NCI-H82 treated with DMSO at 0.1 percent for 48 hours (cell line): ENCODE measurements around the gene PLPP4.

Experiments used
- DNase-seq: peaks from one replicate; lab custom pipeline; 2025; ENCODE audit not compliant: unreplicated experiment; lab: John Stamatoyannopoulos, UW

PLPP4 gene

GRCh38 chr10:120456143-120456625 is 843 bp upstream of the PLPP4 start:
- no peak for DNase-seq

- no peak for DNase-seq
These were observed 575 bp downstream of the PLPP4 start for GRCh38 chr10:120457431-120458172.

GRCh38 chr10:120458432-120458831 is 1.4 kb downstream of the PLPP4 start:
- DNase-seq = no peak

- no peak for DNase-seq
These were observed 2.2 kb downstream of the PLPP4 start for GRCh38 chr10:120459185-120459584.

GRCh38 chr10:120460186-120460585 is 3.2 kb downstream of the PLPP4 start:
- no peak for DNase-seq

- no peak for DNase-seq
These were observed 3.7 kb downstream of the PLPP4 start for GRCh38 chr10:120460776-120461175.

- DNase-seq = no peak
These were observed 5.1 kb downstream of the PLPP4 start for GRCh38 chr10:120462018-120462682.

- DNase-seq = no peak
These were observed 8.1 kb downstream of the PLPP4 start for GRCh38 chr10:120465138-120465537.

- no peak for DNase-seq
These were observed 9.0 kb downstream of the PLPP4 start for GRCh38 chr10:120466006-120466405.

GRCh38 chr10:120473593-120473992 is 16.6 kb downstream of the PLPP4 start:
- DNase-seq = no peak

- peak; percentile 31 for DNase-seq
These were observed 17.9 kb downstream of the PLPP4 start for GRCh38 chr10:120474956-120475355.

- no peak for DNase-seq
These were observed 19.1 kb downstream of the PLPP4 start for GRCh38 chr10:120475844-120476791.

- DNase-seq = no peak
These were observed 20.2 kb downstream of the PLPP4 start for GRCh38 chr10:120477021-120477742.

GRCh38 chr10:120477743-120478141 is 20.7 kb downstream of the PLPP4 start:
- DNase-seq = no peak

- no peak for DNase-seq
These were observed 21.4 kb downstream of the PLPP4 start for GRCh38 chr10:120478386-120478785.

GRCh38 chr10:120479506-120479905 is 22.5 kb downstream of the PLPP4 start:
- no peak for DNase-seq

- peak; percentile 80 for DNase-seq
These were observed 23.1 kb downstream of the PLPP4 start for GRCh38 chr10:120480065-120480600.

- no peak for DNase-seq
These were observed 23.8 kb downstream of the PLPP4 start for GRCh38 chr10:120480848-120481247.

- no peak for DNase-seq
These were observed 26.0 kb downstream of the PLPP4 start for GRCh38 chr10:120483006-120483405.

GRCh38 chr10:120483651-120484301 is 26.7 kb downstream of the PLPP4 start:
- DNase-seq = no peak
